COLO668 (cell line): Measurements from ENCODE around the gene TCF15.
"Not testable (repeated sequence)": the region's sequence is repeated elsewhere in the genome, so short reads cannot be mapped to it uniquely, and the experiment has no call there.

Source experiments
- DNase-seq: peaks from one replicate; lab custom pipeline; 2025; ENCODE audit not compliant: unreplicated experiment; lab: John Stamatoyannopoulos, UW

The TCF15 gene

GRCh38 chr20:584161-584970 is 25.7 kb downstream of the TCF15 start:
- DNase-seq, result no peak

GRCh38 chr20:582204-582603 is 27.9 kb downstream of the TCF15 start:
- DNase-seq, result no peak

DNA sequence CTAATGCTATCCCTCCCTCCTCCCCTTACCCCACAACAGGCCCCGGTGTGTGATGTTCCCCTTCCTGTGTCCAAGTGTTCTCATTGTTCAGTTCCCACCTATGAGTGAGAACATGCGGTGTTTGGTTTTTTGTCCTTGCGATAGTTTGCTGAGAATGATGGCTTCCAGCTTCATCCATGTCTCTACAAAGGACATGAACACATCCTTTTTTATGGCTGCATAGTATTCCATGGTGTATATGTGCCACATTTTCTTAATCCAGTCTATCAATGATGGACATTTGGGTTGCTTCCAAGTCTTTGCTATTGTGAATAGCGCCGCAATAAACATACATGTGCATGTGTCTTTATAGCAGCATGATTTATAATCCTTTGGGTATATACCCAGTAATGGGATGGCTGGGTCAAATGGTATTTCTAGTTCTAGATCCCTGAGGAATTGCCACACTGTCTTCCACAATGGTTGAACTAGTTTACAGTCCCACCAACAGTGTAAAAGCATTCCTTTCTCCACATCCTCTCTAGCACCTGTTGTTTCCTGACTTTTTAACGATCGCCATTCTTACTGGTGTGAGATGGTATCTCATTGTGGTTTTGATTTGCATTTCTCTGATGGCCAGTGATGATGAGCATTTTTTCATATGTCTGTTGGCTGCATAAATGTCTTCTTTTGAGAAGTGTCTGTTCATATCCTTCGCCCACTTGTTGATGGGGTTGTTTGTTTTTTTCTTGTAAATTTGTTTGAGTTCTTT is 31.0 kb downstream of the TCF15 start:
- not testable (repeated sequence) for DNase-seq

- no peak for DNase-seq
Observed at GRCh38 chr20:577167-577791, 32.8 kb downstream of the TCF15 start.

- DNase-seq, result peak; percentile 27
Observed at GRCh38 chr20:576156-576555, 34.0 kb downstream of the TCF15 start.

DNA sequence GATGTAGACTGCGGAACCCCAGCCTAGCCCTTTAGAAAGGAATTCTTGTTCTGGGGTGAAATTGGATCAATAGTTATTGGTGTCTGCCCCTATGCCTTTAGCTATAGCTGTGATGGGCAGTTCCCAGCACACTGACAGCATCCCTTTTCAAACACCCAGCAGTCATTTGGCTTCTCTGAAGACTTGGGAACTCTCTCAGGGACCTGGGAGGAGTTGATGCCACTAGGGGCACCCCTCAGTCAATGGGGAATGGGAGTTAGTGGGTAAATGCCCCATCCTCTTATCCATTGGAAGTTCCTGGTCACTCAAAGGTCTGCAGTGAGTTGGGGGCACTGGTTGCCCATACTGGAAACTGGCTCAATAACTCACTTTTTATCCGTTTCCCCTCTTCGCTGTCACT is 34.9 kb downstream of the TCF15 start:
- no peak for DNase-seq

DNA sequence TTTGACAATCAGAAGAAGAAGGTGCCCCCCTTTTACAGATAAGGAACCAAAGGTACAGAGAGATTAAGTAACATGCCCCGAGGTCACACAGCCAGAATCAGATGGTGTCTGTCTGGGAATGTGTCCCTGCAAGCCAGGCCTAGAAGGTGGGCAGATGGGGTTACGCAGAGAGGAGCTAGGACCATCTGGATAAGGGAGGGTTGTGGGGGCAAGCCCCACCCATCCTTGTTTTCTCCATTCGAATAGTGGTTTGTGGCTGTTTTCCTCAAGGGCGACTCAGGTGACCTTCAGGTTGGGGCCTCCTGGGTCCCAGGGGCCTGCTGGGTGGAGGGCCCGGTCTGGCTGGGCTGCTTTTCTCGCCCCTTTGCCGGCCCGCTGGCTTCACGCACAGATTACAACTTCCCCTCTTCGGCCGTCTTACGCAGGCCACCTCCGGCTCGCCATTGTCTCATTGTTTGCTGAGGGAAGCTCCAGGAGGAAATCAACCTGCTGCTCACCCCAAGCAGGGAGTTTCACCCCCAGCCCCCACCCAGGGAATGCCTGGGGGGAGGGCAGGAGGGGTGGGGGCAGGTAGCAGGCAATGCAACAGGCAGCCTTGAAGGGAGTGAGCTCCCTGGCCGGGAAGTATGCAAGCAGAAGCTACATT is 35.7 kb downstream of the TCF15 start:
- no peak for DNase-seq

GRCh38 chr20:573414-574296 is 36.5 kb downstream of the TCF15 start:
- DNase-seq, result no peak

DNA sequence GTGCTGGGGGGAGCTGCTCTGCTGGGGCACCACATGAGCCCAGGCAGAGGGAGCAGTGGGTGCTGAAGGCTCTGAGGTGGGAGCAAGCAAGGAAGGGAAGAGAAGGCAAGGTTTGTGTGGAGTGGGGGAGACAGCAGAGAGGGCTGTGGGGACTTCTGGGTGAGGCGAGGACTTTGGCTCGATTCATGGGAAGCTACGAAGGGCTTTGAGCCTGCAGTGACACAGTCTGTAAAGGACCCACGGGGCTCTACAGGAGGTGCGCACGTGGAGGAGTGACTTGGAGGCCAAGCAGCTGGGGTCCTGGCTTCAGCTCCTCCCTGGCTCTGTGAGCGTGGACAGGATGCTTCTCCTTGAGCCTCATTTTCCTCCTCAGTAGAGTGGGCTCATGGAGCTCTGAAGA is 37.4 kb downstream of the TCF15 start:
- DNase-seq, result no peak

DNA sequence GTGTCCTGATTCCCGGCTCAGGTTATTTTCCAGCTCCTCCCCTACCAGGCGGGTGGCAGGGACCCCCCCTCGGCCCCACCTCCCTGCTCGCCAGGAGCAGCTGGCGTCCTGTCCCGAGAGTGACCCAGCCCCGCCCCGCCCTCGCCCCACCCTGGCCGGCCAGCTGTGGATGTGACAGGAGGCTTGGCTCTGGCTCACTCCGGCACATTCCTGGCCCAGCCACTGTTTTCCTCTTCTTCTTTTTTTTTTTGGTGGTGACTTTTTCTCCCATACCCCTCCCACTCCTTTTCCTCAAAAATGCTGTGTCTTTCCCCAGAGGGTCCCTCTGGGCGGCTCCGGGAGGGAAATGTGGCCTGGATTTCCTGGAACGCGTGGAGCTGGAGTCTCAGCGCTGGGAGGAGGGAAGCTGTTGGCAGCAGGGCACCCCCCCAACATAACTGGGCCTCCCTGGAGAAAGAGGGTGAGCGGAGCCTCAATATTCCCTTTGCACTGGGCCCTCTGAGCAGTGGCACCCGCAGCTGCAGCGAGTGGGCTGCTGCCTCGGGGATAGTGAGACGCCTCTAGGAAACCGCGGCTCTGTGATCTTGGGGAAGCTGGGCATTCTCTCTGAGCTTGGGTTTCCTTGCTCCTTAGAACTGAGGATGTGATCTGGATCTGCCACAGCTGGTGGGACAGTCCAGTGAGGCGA is 38.2 kb downstream of the TCF15 start:
- no peak for DNase-seq

DNA sequence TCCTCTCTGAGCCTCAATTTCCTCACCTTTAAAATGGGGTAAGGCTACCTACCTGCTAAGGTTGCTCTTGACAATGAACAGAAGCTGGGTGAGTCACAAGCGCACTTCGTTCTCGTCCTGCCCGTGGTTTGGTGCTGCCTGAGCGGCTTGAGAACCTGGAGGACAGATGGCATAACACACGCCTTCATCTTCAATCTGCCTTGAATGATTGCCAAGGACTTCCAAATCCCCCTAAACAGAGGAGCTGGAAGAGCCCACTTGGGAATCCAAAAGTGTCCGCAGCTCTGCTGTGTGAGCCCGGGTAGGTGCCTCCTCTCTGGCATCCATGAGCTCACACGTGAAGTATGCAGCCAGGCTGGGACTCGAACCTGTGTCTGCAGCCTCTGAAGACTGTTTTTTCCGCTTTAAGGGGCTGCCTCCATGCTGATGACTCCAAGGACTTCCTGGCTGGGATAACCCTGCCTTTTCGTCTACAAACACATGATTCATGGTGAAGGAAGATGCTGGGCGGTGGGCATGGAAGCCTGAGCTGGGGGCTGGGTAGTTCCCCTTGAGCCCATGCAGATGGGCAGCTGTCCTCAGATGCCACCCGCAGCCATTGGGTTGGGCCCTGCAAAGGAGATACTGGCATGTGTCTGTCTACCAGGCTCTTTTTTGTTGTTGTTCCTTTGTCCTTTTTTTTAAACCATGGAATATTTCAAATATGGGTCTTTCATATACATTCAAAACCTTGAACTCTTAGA is 41.3 kb downstream of the TCF15 start:
- no peak for DNase-seq

DNA sequence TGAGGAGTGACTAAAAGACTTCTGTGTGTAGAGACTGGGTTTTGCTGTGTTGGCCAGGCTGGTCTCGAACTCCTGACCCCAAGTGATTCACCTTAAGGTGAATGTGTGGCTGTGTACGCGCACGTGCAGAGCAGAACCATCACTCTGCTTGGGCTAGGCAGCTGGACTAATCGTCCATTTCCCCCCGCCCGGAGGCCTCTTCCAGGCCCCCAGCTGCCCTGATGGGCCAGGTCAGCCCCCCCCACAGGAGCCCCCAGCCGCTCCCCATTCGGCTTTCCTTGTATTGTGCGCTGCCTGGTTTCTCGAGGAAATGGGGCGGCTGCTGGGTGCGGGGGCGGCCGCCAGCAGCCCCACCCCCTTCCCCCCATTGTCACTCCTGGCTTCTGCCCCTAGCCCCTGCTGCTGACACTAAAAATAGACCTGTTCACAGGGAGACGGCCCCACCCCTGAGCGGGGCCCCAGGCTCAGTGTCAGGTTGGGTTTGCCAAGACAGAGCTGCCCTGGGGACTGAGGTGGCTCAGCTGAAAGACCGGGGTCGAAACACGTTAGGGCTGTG is 41.9 kb downstream of the TCF15 start:
- no peak for DNase-seq

DNA sequence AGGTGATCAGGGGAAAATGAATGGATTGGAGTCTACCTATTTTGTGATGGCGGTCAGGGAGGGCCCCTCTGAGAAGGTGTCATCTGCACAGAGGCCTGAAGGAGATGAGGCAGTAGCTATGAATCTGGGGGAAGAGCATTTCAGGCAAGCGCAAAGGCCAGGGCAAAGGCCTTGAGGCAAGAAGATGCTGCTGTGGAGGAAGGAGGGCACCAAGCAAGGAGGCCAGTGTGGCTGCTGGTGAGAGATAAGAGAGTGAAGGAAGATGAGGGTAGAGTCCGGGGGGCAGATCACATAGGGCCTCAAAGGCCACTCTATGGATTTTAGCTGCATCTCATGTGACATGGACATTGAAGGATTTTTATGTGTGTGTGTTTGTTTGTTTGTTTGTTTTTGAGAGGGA is 45.9 kb downstream of the TCF15 start:
- DNase-seq, result no peak

GRCh38 chr20:563187-563586 is 46.9 kb downstream of the TCF15 start:
- no peak for DNase-seq

- no peak for DNase-seq
Observed at GRCh38 chr20:562232-562897, 47.7 kb downstream of the TCF15 start.

- DNase-seq, result peak; percentile 46
Observed at GRCh38 chr20:561437-562231, 48.5 kb downstream of the TCF15 start.

DNA sequence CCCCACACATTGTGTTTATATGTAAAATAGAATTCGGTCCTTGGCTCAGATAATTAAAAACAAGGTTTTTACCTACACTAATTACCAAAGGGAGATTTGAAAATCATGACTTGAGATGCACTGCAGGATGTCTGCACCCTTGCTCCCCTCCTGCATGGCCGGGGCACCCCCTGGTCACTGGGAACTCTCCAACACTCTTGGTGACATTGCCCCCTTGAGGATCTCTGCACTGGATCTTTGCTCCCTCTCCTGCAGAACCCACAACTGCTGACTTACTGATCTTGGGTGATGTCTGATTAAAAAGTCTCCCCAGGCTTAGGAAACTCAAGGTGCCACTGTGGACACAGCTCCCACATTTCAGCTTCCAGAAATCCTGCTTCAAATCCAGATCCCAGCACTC is 49.4 kb downstream of the TCF15 start:
- DNase-seq, result no peak

DNA sequence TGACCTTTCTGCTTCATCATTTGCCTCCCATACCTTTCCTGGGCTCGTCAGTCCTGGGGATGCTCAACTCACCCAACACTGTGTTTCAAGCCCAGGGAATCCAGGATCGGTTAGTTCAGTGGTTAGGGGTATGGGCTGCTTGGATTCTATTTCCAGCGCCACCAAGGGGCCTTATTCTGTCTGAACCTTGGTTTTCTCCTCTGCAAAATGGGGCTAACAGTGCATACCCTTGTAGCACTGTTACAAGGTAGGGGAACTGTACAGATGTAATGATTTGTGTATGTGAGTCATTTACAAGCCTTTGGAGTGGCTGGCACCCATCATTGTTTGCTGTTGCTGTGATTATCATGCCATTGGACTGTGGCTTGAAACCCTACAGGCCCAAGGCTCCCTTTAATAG is 52.0 kb downstream of the TCF15 start:
- DNase-seq, result no peak
